Activated CD8-positive, alpha-beta memory T cell treated with anti-CD3 and anti-CD28 coated beads, Interleukin-2, amount 10 ng/mL, durations not matched to agents 7 days and 5 days (primary cell): ENCODE measurements around the gene CDK5. TPM values are rescaled to one million over a fixed set of nuclear protein-coding genes. Genes with fewer than 3 reads are reported as not detected.

Source experiments
- ATAC-seq: fragments of 150-1000 bp; cut with Tn5 transposase; one replicate; pipeline ENCODE4 v1.10.0; 2021; ENCODE audit warnings: moderate library complexity
- CTCF ChIA-PET: fragments of 350-600 bp; sonication (Branson Sonifier 250); formaldehyde crosslinking; loops from one replicate; lab custom pipeline; 2021; ENCODE audit warnings: antibody characterized with exemption; lab: Charles Lee
- DNase-seq: peaks from one replicate; pipeline ENCODE4 v3.0.0-alpha.2; 2020
- H3K27ac Mint-ChIP-seq: one replicate; pipeline ENCODE4 v1.8.0; 2021; ENCODE audit warnings: mild to moderate bottlenecking, mixed read lengths
- H3K27me3 Mint-ChIP-seq: one replicate; pipeline ENCODE4 v1.8.0; 2021; ENCODE audit warnings: mixed read lengths
- H3K36me3 Mint-ChIP-seq: one replicate; pipeline ENCODE4 v1.8.0; 2021; ENCODE audit warnings: mild to moderate bottlenecking, mixed read lengths
- H3K4me1 Mint-ChIP-seq: one replicate; pipeline ENCODE4 v1.8.0; 2021; ENCODE audit warnings: mixed read lengths
- H3K4me3 Mint-ChIP-seq: one replicate; pipeline ENCODE4 v1.8.0; 2021; ENCODE audit warnings: mild to moderate bottlenecking, moderate library complexity, mixed read lengths
- H3K9me3 Mint-ChIP-seq: one replicate; pipeline ENCODE4 v1.8.0; 2022; ENCODE audit warnings: low read depth, mixed read lengths
- total RNA-seq, 2 experiments: library from RNA; stranded (reverse); gene quantifications; one replicate each; pipeline ENCODE4 v1.2.3, GENCODE V29; 2021

Gene CDK5
- total RNA-seq, 2 experiments from 2014 or later, result 18.1 to 24.4 TPM

GRCh38 chr7:151008511-151009323 is 49.0 kb downstream of the CDK5 start:
- DNase-seq, result peak; percentile 89
- Mint-ChIP-seq H3K4me3 (peak overlapping the region; percentile 81), H3K27me3 (no peaks in the 10 kb centered on the region), H3K9me3 (no peaks in the 10 kb centered on the region), H3K4me1 (peaks cover 48% of the 10 kb centered on the region), H3K27ac (peak overlapping the region; percentile 90), H3K36me3 (no peaks in the 10 kb centered on the region)
- CTCF ChIA-PET, result interaction anchor here (0.6 to 7.5 kb wide), 24 partner anchors 9 to 323 kb away, joined by 3 to 76 read pairs (median 4); partner anchors contain the start of genes ATG9B, GIMAP2 and NOS3
- ATAC-seq, result peak; percentile 73

GRCh38 chr7:151008143-151008510 is 49.6 kb downstream of the CDK5 start:
- CTCF ChIA-PET, result interaction anchor here (0.7 to 7.5 kb wide), 21 partner anchors 10 to 323 kb away, joined by 3 to 76 read pairs (median 5); partner anchors contain the start of genes ATG9B, GIMAP2 and NOS3
- H3K27ac Mint-ChIP-seq, result peak overlapping the region; percentile 90
- no peaks in the 10 kb centered on the region for H3K36me3 Mint-ChIP-seq
- peaks cover 45% of the 10 kb centered on the region for H3K4me1 Mint-ChIP-seq
- peak overlapping the region; percentile 81 for H3K4me3 Mint-ChIP-seq
- no peaks in the 10 kb centered on the region for H3K27me3 Mint-ChIP-seq
- peak; percentile 50 for ATAC-seq
- peak; percentile 62 for DNase-seq
- H3K9me3 Mint-ChIP-seq, result no peaks in the 10 kb centered on the region

DNA sequence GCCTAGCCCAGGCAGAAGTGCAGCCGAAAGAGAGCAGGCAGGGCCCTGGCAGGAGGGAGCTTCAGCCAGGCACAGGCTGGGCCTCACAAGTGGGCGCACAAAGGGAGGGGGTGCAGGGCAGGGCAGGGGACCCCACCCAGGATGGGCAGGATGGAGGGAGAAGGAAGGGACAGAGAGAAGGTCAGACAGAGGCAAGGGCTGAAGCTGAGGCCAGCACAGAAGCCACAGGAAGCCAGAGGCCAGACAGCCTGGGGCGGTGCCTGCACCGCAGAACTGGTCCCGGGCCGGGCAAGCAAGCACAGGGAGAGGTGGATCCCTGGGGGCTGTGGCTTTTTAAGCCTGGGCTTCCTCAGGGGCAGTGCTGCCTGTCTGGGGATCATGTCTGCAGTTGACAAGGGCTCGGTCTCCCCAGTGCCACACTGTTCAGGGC is 50.2 kb downstream of the CDK5 start:
- H3K27me3 Mint-ChIP-seq, result no peaks in the 10 kb centered on the region
- peak overlapping the region; percentile 90 for H3K27ac Mint-ChIP-seq
- peak overlapping the region; percentile 81 for H3K4me3 Mint-ChIP-seq
- no peaks in the 10 kb centered on the region for H3K36me3 Mint-ChIP-seq
- DNase-seq (no peak), ATAC-seq (no peak)
- no peaks in the 10 kb centered on the region for H3K9me3 Mint-ChIP-seq
- H3K4me1 Mint-ChIP-seq, result peaks cover 38% of the 10 kb centered on the region
- CTCF ChIA-PET, result interaction anchor here (0.7 to 7.5 kb wide), 16 partner anchors 9 to 237 kb away, joined by 3 to 76 read pairs (median 5); partner anchors contain the start of genes ATG9B and NOS3

- DNase-seq (no peak), ATAC-seq (no peak)
- H3K4me1 Mint-ChIP-seq, result peaks cover 31% of the 10 kb centered on the region
- no peak overlapping the region for H3K4me3 Mint-ChIP-seq
- CTCF ChIA-PET, result interaction anchor here (1.2 to 7.5 kb wide), 5 partner anchors 11 to 44 kb away, joined by 3 to 76 read pairs (median 18); no protein-coding TSS in a partner anchor
- H3K27ac Mint-ChIP-seq, result no peak overlapping the region
- H3K27me3 Mint-ChIP-seq, result no peaks in the 10 kb centered on the region
- no peaks in the 10 kb centered on the region for H3K36me3 Mint-ChIP-seq
- no peaks in the 10 kb centered on the region for H3K9me3 Mint-ChIP-seq
These were observed 51.0 kb downstream of the CDK5 start for GRCh38 chr7:151006590-151007300.

DNA sequence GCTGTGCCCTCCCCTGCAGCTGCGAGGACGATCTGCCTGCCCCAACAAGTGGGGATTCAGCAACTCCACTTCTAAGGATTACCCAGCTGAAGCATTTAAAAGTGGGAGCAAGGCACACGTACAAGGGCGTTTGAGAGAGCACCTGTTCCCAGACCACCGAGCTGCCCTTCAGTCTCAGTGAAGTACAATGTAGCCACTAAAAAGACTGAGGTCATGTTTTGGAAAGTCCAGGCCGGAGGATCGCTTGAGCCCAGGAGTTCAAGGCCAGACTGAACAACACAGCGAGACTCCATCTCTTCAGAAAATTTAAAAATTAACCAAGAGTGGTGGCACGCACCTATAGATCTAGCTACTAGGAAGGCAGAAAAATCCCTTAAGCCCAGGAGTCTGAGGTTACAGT is 52.1 kb downstream of the CDK5 start:
- CTCF ChIA-PET, result interaction anchor here (0.8 to 7.5 kb wide), 5 partner anchors 9 to 31 kb away, joined by 3 to 76 read pairs (median 4); no protein-coding TSS in a partner anchor
- DNase-seq, result no peak
- H3K27me3 Mint-ChIP-seq, result no peaks in the 10 kb centered on the region
- no peaks in the 10 kb centered on the region for H3K9me3 Mint-ChIP-seq
- H3K4me3 Mint-ChIP-seq, result no peak overlapping the region
- H3K4me1 Mint-ChIP-seq, result peaks cover 25% of the 10 kb centered on the region
- no peaks in the 10 kb centered on the region for H3K36me3 Mint-ChIP-seq
- no peak for ATAC-seq
- no peak overlapping the region for H3K27ac Mint-ChIP-seq

Other genes starting within 250 kb of the CDK5 start
- not detected for gene AOC1, start 205.4 kb downstream of the CDK5 start, total RNA-seq
- gene KCNH2, start 79.6 kb downstream of the CDK5 start, total RNA-seq, result under 1 TPM in 1 of 2 experiments, not detected in 1; 0.07 TPM
- 10 to 100 TPM in 1 of 2 experiments, 1 to 10 TPM in 1; 6.4 to 10.8 TPM for gene NOS3, start 66.9 kb downstream of the CDK5 start, total RNA-seq
- gene ATG9B, start 33.4 kb downstream of the CDK5 start, total RNA-seq, result 1 to 10 TPM; 2.3 to 3.4 TPM
- gene ABCB8, start 29.4 kb downstream of the CDK5 start, total RNA-seq, result 10 to 100 TPM; 50.3 to 52.4 TPM
- gene ASIC3, start 9.4 kb downstream of the CDK5 start, total RNA-seq, result 1 to 10 TPM; 3.9 to 5.3 TPM
- gene SLC4A2, start 1.7 kb upstream of the CDK5 start, total RNA-seq, result 100 to 1,000 TPM; 114 to 121 TPM
- gene FASTK, start 22.9 kb upstream of the CDK5 start, total RNA-seq, result 10 to 100 TPM; 77.7 to 79.5 TPM
- 10 to 100 TPM; 83.1 to 85.7 TPM for gene TMUB1, start 25.6 kb upstream of the CDK5 start, total RNA-seq
- gene AGAP3, start 28.6 kb upstream of the CDK5 start, total RNA-seq, result 10 to 100 TPM; 30.0 to 36.2 TPM
- not detected for gene GBX1, start 109.8 kb upstream of the CDK5 start, total RNA-seq
- gene ASB10, start 129.4 kb upstream of the CDK5 start, total RNA-seq, result not detected
- gene H2BK1, start 152.6 kb upstream of the CDK5 start, total RNA-seq, result not detected
- 10 to 100 TPM; 37.8 to 47.3 TPM for gene ABCF2, start 169.3 kb upstream of the CDK5 start, total RNA-seq
- gene CHPF2, start 174.6 kb upstream of the CDK5 start, total RNA-seq, result 10 to 100 TPM; 46.1 to 46.8 TPM
- gene SMARCD3, start 190.8 kb upstream of the CDK5 start, total RNA-seq, result 1 to 10 TPM; 1.0 to 2.5 TPM